GM19463 (cell line): ENCODE results near the gene CHST15.

Source experiments
- ATAC-seq: cut with Tn5 transposase; IDR thresholded peaks from one replicate; pipeline ENCODE4 v1.9.1; 2021; ENCODE audit warnings: mild to moderate bottlenecking, moderate library complexity; ENCODE audit not compliant: unreplicated experiment

The CHST15 gene

DNA sequence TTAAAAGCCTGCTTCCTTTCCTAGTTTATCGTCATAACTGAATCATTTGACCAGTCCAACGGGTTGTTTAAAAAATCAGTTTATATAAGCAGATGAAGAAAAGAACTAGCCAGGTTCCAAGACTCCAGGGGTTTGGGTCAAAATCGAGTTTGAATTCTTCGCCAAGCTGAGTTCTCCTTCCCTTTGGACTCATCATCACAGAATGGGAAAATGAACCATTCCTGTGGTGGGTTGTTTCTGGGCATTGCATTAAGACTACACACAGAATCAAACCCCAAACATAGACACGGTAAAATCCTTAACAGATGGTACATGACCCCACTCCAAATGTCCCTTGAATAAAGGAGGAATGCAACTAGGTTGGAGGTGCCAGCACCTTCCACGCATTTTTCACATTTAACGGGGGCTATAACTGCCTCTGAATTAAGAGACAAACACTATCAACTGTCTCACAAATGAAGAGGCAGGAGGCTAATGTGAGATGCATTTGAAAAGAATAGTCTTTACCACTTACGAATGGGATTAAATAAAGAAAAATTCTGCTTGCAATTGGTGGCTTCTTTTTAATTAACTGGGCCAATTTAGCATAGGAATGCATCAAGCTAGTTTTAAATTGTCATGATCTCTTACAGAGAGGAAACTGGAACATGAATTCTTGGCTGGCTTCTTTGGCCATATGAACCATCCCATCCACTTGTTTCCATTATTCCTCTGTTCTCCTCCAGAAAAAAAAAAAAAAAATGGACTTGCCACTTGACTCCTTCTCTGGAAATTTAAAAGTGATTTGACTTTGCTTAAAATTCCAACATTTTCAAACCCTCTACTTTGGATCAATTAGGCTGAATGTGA lies 61.1 kb downstream of the CHST15 start:
- ATAC-seq = no peak

- no peak for ATAC-seq
These were observed 62.8 kb downstream of the CHST15 start for GRCh38 chr10:124030492-124031110.

DNA sequence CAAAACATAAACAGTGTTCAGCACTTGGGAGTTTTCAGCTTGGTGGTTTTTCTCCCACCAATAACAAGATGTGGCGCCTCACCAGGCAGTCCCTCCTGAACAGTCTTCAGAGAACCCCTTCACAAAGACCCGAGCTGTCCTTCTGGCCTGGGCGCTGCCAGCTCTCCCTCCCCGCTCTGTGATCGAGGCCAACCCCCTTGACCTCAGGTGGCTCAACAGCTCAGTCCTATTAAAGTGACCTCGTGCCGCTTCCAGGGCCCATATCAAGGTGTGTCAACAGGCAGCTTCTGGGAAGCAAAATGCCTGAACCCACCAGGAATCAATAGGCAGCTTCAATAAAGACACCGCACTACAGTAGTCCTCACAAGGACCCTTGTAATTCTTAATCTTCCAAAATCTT lies 63.3 kb downstream of the CHST15 start:
- no peak for ATAC-seq

- no peak for ATAC-seq
These were observed 63.8 kb downstream of the CHST15 start for GRCh38 chr10:124029559-124029958.

- ATAC-seq = no peak
These were observed 64.5 kb downstream of the CHST15 start for GRCh38 chr10:124028700-124029480.

DNA sequence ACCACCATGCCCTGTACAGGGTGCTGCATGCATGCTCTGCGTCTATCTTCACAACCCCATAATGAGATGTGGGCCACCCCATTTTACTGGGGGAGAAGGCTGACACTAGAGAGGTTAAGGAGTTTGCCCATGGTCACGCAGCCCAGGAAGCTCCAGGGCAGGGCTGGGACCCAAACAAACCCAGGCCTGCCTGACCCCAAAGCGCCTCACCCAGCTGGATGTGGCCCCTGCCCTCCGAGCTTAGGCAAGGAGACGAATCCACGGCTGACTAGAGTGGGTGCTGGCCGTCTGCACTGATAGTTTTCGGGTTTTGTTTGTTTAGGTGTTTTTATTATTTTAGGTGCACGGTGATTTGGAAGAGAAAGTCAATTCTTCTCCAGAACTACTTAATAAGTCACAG lies 65.7 kb downstream of the CHST15 start:
- ATAC-seq = no peak

DNA sequence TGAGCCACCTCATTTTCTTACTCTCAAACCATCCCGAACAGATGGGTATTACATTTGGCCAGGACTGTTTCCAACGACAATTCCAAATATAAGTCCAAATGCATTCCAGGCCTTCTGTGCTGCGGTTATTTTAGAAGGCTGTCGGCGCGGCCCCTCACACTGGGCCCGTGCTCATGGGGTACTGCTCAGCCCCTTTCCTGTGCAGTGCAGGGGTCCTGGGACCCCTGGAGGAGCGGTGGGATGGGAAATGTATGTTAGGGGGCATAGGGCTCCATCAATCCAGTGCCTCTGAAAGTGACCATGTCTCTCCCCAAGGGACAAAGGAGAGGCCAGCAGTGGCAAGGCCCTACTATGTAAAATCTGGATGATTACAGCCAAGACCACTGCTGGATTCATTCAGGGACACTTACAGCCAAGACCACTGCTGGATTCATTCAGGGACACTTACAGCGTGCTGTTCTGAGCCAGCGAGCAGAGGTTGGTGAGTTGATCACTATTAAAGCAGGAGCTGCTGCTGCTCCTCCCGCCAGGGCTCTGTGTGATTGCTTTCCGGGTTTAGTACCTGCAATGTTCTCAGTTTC lies 66.3 kb downstream of the CHST15 start:
- ATAC-seq = no peak

GRCh38 chr10:124026589-124026939 lies 66.8 kb downstream of the CHST15 start:
- ATAC-seq = no peak

- no peak for ATAC-seq
These were observed 67.5 kb downstream of the CHST15 start for GRCh38 chr10:124025660-124026588.

- no peak for ATAC-seq
These were observed 68.2 kb downstream of the CHST15 start for GRCh38 chr10:124025152-124025551.

- ATAC-seq = no peak
These were observed 71.3 kb downstream of the CHST15 start for GRCh38 chr10:124022066-124022465.

- ATAC-seq = no peak
These were observed 72.2 kb downstream of the CHST15 start for GRCh38 chr10:124020981-124021815.

- ATAC-seq = no peak
These were observed 73.3 kb downstream of the CHST15 start for GRCh38 chr10:124019886-124020797.

DNA sequence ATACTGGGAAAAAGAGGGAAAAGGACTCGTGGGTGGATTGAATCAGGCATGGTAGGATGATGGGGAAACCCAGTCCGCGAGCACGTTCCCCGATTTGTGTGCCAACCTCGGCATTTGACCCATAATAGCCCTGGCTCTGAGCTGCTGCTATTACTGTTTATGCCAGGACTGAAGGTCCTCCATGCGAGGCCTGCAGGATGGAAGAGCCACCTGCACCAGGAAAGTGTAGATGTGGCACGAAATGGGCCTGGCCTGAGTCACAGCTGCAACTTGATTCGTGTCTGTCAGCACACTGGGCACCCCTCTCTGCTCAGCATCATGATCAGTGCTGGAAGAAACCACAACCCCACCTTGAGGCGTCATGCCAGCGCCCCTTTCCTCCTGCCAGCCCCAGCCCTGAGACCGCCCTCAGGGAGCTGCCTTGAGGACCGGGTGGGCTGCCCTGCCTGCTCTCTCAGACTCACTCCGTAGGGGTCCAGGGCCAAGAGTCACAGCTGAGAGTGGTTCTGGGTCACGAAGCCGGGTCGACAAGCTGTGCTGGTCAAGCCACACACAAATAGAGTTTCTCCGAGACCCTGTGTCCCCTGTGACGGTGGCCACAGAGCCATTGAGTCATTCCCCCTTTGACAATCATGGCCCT lies 74.4 kb downstream of the CHST15 start:
- ATAC-seq = no peak

DNA sequence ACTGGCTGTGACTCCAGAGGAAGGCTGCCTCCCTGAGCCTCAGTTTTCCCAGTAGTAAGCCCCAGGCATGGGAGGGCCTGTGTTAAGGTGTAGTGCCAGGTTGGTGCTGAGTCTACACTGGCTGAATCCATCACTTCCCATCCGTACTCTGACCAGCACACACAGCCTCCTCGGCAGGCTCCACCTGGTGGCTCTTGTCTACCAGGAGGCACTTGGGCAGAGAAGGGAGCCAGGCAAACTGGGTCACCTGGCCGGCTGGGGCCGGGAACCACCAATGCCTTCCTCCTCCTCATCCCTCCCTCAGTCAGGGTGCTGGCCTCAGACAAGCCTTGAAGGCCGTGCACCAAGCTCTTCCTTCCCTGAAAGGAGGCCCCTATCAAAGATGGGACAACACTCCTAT lies 75.7 kb downstream of the CHST15 start:
- no peak for ATAC-seq

GRCh38 chr10:124016804-124017375 lies 76.5 kb downstream of the CHST15 start:
- ATAC-seq = no peak

DNA sequence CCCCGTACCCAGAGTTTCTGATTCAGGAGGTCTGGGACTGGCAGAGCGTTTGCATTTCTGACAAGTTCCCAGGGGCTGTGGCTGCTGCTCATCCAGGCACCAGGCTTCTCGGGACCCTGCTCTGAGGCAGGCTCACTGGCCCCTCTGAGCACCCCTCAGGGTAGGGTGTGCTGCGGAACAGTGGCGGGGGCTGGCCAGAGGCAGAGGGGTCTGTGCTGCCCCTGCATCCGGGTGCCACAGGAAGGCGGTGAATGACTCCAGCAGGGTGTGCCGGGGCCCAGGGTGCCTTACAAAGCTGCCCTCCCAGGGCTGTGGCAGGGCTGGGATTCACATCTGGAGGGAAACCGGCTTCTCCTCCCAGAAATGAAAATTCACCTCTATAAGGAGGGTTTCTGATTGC lies 77.4 kb downstream of the CHST15 start:
- no peak for ATAC-seq
